ENCODE results near the gene PTPRO.

PTPRO gene

DNA sequence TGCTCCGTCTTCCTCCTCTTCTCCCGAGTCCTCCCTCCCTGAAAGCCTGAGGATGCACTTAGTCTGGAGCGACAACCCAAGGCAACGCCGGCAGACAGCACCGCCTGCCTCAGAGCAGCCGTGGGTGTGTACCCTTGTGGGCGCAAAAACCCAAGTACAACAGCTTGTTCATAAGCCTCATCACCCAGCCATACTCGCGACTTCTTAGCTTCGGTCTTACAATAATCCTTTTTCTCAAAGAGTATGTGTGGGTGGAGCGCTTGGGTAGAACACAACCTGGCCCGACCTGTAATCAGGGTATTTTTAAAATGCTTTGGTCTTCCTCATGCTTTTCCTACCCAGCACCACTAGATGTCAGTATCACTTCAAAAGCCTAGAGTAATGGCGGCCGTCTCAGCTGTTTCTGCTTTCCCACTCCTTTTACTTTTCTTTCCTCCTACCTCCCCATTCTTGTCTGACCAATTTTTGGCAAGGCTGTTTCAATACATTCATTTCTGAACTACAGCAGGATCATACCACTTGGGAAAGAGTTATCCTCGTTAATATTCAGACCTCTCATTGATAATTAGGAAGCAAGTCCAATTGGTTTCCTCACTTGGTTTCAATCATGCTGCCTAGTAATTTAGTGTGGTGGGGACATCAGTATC is 268.0 kb downstream of the PTPRO start:
- TF ChIP-seq, protein P1, sequence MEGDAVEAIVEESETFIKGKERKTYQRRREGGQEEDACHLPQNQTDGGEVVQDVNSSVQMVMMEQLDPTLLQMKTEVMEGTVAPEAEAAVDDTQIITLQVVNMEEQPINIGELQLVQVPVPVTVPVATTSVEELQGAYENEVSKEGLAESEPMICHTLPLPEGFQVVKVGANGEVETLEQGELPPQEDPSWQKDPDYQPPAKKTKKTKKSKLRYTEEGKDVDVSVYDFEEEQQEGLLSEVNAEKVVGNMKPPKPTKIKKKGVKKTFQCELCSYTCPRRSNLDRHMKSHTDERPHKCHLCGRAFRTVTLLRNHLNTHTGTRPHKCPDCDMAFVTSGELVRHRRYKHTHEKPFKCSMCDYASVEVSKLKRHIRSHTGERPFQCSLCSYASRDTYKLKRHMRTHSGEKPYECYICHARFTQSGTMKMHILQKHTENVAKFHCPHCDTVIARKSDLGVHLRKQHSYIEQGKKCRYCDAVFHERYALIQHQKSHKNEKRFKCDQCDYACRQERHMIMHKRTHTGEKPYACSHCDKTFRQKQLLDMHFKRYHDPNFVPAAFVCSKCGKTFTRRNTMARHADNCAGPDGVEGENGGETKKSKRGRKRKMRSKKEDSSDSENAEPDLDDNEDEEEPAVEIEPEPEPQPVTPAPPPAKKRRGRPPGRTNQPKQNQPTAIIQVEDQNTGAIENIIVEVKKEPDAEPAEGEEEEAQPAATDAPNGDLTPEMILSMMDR (conservative IDR thresholded peaks at IDR 0.05; ENCODE audit: low read depth, low read length) = peak; percentile 91
- H3K4me3 ChIP-seq (ENCODE audit: low read depth, low read length) = peak overlapping the region; percentile 54
- peak; percentile 86 for DNase-seq (ENCODE audit: low read depth)

DNA sequence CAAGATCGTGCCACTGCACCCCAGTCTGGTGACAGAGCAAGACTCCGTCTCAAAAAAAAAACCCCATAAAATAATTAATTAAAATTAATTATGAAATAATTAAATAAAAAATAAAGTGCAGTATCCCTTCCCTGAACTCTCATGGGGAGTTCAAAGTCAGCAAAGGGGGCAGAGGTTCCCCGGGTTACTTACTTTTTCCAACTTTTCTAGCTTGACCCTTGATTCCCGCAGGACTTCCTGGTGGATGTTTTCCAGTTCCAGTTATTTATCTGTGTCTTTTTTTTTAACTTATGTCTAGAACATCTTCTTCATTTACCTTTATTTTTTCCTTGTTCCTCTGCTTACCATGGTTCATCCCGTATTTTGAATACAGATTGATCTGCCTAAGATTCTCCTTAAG is 269.5 kb downstream of the PTPRO start:
- no peak overlapping the region for H3K4me3 ChIP-seq (ENCODE audit: low read depth, low read length)
- TF ChIP-seq, protein P1 (conservative IDR thresholded peaks at IDR 0.05; ENCODE audit: low read depth, low read length) = no peak
- DNase-seq (ENCODE audit: low read depth) = no peak

DNA sequence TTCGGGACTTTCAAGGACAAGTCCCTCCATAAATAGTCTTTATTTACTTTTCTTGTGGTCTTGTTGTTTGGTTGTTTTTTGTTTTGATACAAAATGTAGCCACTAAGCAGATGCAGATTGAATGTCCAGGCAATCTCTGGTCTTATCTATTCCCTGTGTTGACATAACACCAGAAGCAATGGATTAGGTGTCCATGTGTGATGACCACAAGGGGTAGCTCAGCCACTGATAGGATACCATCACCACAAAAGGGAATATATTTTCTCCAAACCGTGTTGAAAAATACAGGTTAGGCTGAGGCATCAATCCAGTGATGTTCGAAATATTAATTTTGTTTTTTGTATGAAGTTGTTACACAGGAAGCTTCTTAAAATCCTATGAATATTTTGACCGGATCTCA is 270.6 kb downstream of the PTPRO start:
- TF ChIP-seq, protein P1 (conservative IDR thresholded peaks at IDR 0.05; ENCODE audit: low read depth, low read length) = peak; percentile 43
- H3K4me3 ChIP-seq (ENCODE audit: low read depth, low read length) = no peak overlapping the region
- peak; percentile 47 for DNase-seq (ENCODE audit: low read depth)

DNA sequence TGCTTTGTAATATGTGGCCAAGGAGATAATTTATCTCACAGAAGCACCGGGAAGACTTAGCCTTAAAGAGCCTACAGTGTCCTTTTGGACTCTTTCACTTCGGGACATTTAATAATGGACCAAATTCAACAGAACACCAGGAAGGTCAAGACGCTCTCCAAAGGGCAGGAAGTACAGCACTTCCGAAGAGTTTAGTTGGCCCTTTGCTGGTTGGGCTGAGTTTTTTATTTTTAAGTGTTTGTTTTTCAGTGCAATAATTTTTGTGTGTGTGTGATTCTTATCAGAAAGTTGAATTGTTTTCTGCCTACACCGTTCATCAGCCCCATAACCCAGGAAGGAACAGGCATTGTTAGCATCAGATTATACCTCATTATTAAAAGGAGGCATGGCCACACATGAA is 273.9 kb downstream of the PTPRO start:
- no peak for DNase-seq (ENCODE audit: low read depth)
- H3K4me3 ChIP-seq (ENCODE audit: low read depth, low read length) = no peak overlapping the region
- TF ChIP-seq, protein P1 (conservative IDR thresholded peaks at IDR 0.05; ENCODE audit: low read depth, low read length) = no peak

- no peak for DNase-seq (ENCODE audit: low read depth)
- H3K4me3 ChIP-seq (ENCODE audit: low read depth, low read length) = no peak overlapping the region
- TF ChIP-seq, protein P1 (conservative IDR thresholded peaks at IDR 0.05; ENCODE audit: low read depth, low read length) = no peak
Measured at GRCh38 chr12:15597125-15597830, 275.0 kb downstream of the PTPRO start.

GRCh38 chr12:15599266-15600037 is 277.1 kb downstream of the PTPRO start:
- no peak overlapping the region for H3K4me3 ChIP-seq (ENCODE audit: low read depth, low read length)
- TF ChIP-seq, protein P1 (conservative IDR thresholded peaks at IDR 0.05; ENCODE audit: low read depth, low read length) = no peak
- DNase-seq (ENCODE audit: low read depth) = peak; percentile 97

Measured in choroid plexus epithelial cell (primary cell).